Activated CD4-positive, alpha-beta memory T cell treated with anti-CD3 and anti-CD28 coated beads for 36 hours (primary cell): Measurements from ENCODE around the gene NRG3. TPM values are rescaled to one million over a fixed set of nuclear protein-coding genes. Genes with fewer than 3 reads are reported as not detected.

Experiments used
- CTCF ChIA-PET: fragments of 350-600 bp; sonication (Branson Sonifier 250); formaldehyde crosslinking; loops from one replicate; lab custom pipeline; 2021; ENCODE audit warnings: antibody characterized with exemption, inconsistent platforms; lab: Charles Lee
- POLR2A ChIA-PET: fragments of 350-600 bp; sonication (Branson Sonifier 250); formaldehyde crosslinking; loops from one replicate; lab custom pipeline; 2021; ENCODE audit warnings: antibody characterized with exemption; lab: Charles Lee
- DNase-seq: peaks from one replicate; pipeline ENCODE4 v3.0.0-alpha.2; 2020
- H3K27ac Mint-ChIP-seq: one replicate; pipeline ENCODE4 v1.8.0; 2021; ENCODE audit warnings: mixed read lengths
- H3K27me3 Mint-ChIP-seq: one replicate; pipeline ENCODE4 v1.8.0; 2021; ENCODE audit warnings: mixed read lengths
- H3K36me3 Mint-ChIP-seq: one replicate; pipeline ENCODE4 v1.8.0; 2021; ENCODE audit warnings: mixed read lengths
- H3K4me1 Mint-ChIP-seq: one replicate; pipeline ENCODE4 v1.8.0; 2021; ENCODE audit warnings: low read depth, mixed read lengths
- H3K4me3 Mint-ChIP-seq: one replicate; pipeline ENCODE4 v1.8.0; 2021; ENCODE audit warnings: mild to moderate bottlenecking, mixed read lengths
- H3K9me3 Mint-ChIP-seq: one replicate; pipeline ENCODE4 v1.8.0; 2021; ENCODE audit warnings: mixed read lengths
- intact Hi-C: fragments of 100-400 bp; cut with micrococcal nuclease; formaldehyde crosslinking; loops from one replicate; pipeline ENCODE4 v1.15.1; 2023
- total RNA-seq, 2 experiments: library from RNA; stranded (reverse); gene quantifications; one replicate each; pipeline ENCODE4 v1.2.3, GENCODE V29; 2021

NRG3 gene
- total RNA-seq, 2 experiments from 2014 or later, result not detected

- DNase-seq, result no peak
- H3K4me1 Mint-ChIP-seq, result no peaks in the 10 kb centered on the region
- POLR2A ChIA-PET, result no interaction called here
- H3K36me3 Mint-ChIP-seq, result no peaks in the 10 kb centered on the region
- H3K4me3 Mint-ChIP-seq, result no peak overlapping the region
- no peak overlapping the region for H3K27ac Mint-ChIP-seq
- peaks cover 11% of the 10 kb centered on the region for H3K9me3 Mint-ChIP-seq
- intact Hi-C loops, result no loop called here
- CTCF ChIA-PET, result no interaction called here
- H3K27me3 Mint-ChIP-seq, result no peaks in the 10 kb centered on the region
Measured at GRCh38 chr10:82918022-82918421, 1043.0 kb downstream of the NRG3 start.

GRCh38 chr10:82922046-82922445 lies 1047.1 kb downstream of the NRG3 start:
- DNase-seq, result no peak
- H3K9me3 Mint-ChIP-seq, result peaks cover 11% of the 10 kb centered on the region
- H3K27me3 Mint-ChIP-seq, result no peaks in the 10 kb centered on the region
- no peaks in the 10 kb centered on the region for H3K4me1 Mint-ChIP-seq
- CTCF ChIA-PET, result no interaction called here
- no peak overlapping the region for H3K27ac Mint-ChIP-seq
- H3K4me3 Mint-ChIP-seq, result no peak overlapping the region
- H3K36me3 Mint-ChIP-seq, result no peaks in the 10 kb centered on the region
- POLR2A ChIA-PET, result no interaction called here
- intact Hi-C loops, result no loop called here

- POLR2A ChIA-PET, result no interaction called here
- H3K4me3 Mint-ChIP-seq, result no peak overlapping the region
- H3K4me1 Mint-ChIP-seq, result no peaks in the 10 kb centered on the region
- peaks cover 11% of the 10 kb centered on the region for H3K9me3 Mint-ChIP-seq
- DNase-seq, result no peak
- intact Hi-C loops, result no loop called here
- CTCF ChIA-PET, result no interaction called here
- no peaks in the 10 kb centered on the region for H3K36me3 Mint-ChIP-seq
- H3K27me3 Mint-ChIP-seq, result no peaks in the 10 kb centered on the region
- H3K27ac Mint-ChIP-seq, result no peak overlapping the region
Measured at GRCh38 chr10:82922755-82923154, 1047.8 kb downstream of the NRG3 start.

GRCh38 chr10:82924711-82925110 lies 1049.7 kb downstream of the NRG3 start:
- ChIA-PET CTCF (no interaction called here), POLR2A (no interaction called here)
- Mint-ChIP-seq H3K27ac (no peak overlapping the region), H3K36me3 (no peaks in the 10 kb centered on the region), H3K4me3 (no peak overlapping the region), H3K9me3 (peaks cover 13% of the 10 kb centered on the region), H3K4me1 (no peaks in the 10 kb centered on the region), H3K27me3 (no peaks in the 10 kb centered on the region)
- intact Hi-C loops, result no loop called here
- no peak for DNase-seq

- CTCF ChIA-PET, result no interaction called here
- POLR2A ChIA-PET, result no interaction called here
- H3K27ac Mint-ChIP-seq, result no peak overlapping the region
- no peaks in the 10 kb centered on the region for H3K36me3 Mint-ChIP-seq
- H3K27me3 Mint-ChIP-seq, result no peaks in the 10 kb centered on the region
- H3K4me3 Mint-ChIP-seq, result no peak overlapping the region
- intact Hi-C loops, result no loop called here
- no peaks in the 10 kb centered on the region for H3K4me1 Mint-ChIP-seq
- DNase-seq, result no peak
- peaks cover 9% of the 10 kb centered on the region for H3K9me3 Mint-ChIP-seq
Measured at GRCh38 chr10:82925547-82925946, 1050.6 kb downstream of the NRG3 start.

- intact Hi-C loops, result no loop called here
- H3K9me3 Mint-ChIP-seq, result peaks cover 2% of the 10 kb centered on the region
- no peak for DNase-seq
- ChIA-PET CTCF (no interaction called here), POLR2A (no interaction called here)
- no peaks in the 10 kb centered on the region for H3K4me1 Mint-ChIP-seq
- H3K36me3 Mint-ChIP-seq, result no peaks in the 10 kb centered on the region
- no peaks in the 10 kb centered on the region for H3K27me3 Mint-ChIP-seq
- no peak overlapping the region for H3K27ac Mint-ChIP-seq
- no peak overlapping the region for H3K4me3 Mint-ChIP-seq
Measured at GRCh38 chr10:82932451-82932850, 1057.5 kb downstream of the NRG3 start.

GRCh38 chr10:82934429-82934828 lies 1059.4 kb downstream of the NRG3 start:
- Mint-ChIP-seq H3K4me3 (no peak overlapping the region), H3K36me3 (no peaks in the 10 kb centered on the region), H3K4me1 (no peaks in the 10 kb centered on the region), H3K27me3 (no peaks in the 10 kb centered on the region), H3K9me3 (no peaks in the 10 kb centered on the region), H3K27ac (no peak overlapping the region)
- POLR2A ChIA-PET, result no interaction called here
- DNase-seq, result no peak
- CTCF ChIA-PET, result no interaction called here
- intact Hi-C loops, result no loop called here

GRCh38 chr10:82934947-82935346 lies 1060.0 kb downstream of the NRG3 start:
- Mint-ChIP-seq H3K27ac (no peak overlapping the region), H3K36me3 (no peaks in the 10 kb centered on the region), H3K4me3 (no peak overlapping the region), H3K9me3 (peaks cover 3% of the 10 kb centered on the region), H3K4me1 (no peaks in the 10 kb centered on the region), H3K27me3 (no peaks in the 10 kb centered on the region)
- ChIA-PET CTCF (no interaction called here), POLR2A (no interaction called here)
- intact Hi-C loops, result no loop called here
- no peak for DNase-seq

GRCh38 chr10:82938331-82938730 lies 1063.3 kb downstream of the NRG3 start:
- POLR2A ChIA-PET, result no interaction called here
- Mint-ChIP-seq H3K4me3 (no peak overlapping the region), H3K4me1 (no peaks in the 10 kb centered on the region), H3K27me3 (no peaks in the 10 kb centered on the region), H3K27ac (no peak overlapping the region), H3K36me3 (no peaks in the 10 kb centered on the region), H3K9me3 (peaks cover 3% of the 10 kb centered on the region)
- DNase-seq, result no peak
- CTCF ChIA-PET, result no interaction called here
- intact Hi-C loops, result no loop called here

- intact Hi-C loops, result no loop called here
- Mint-ChIP-seq H3K4me1 (no peaks in the 10 kb centered on the region), H3K36me3 (no peaks in the 10 kb centered on the region), H3K4me3 (no peak overlapping the region), H3K27me3 (no peaks in the 10 kb centered on the region), H3K9me3 (peaks cover 9% of the 10 kb centered on the region), H3K27ac (no peak overlapping the region)
- ChIA-PET CTCF (no interaction called here), POLR2A (no interaction called here)
- no peak for DNase-seq
Measured at GRCh38 chr10:82942286-82943099, 1067.5 kb downstream of the NRG3 start.

- POLR2A ChIA-PET, result no interaction called here
Measured at GRCh38 chr10:82943142-82943541, 1068.1 kb downstream of the NRG3 start.

GRCh38 chr10:82949816-82950575 lies 1075.0 kb downstream of the NRG3 start:
- H3K4me3 Mint-ChIP-seq, result no peak overlapping the region
- no peaks in the 10 kb centered on the region for H3K4me1 Mint-ChIP-seq
- ChIA-PET POLR2A (no interaction called here), CTCF (no interaction called here)
- no peaks in the 10 kb centered on the region for H3K27me3 Mint-ChIP-seq
- intact Hi-C loops, result no loop called here
- no peaks in the 10 kb centered on the region for H3K36me3 Mint-ChIP-seq
- DNase-seq, result no peak
- peaks cover 6% of the 10 kb centered on the region for H3K9me3 Mint-ChIP-seq
- no peak overlapping the region for H3K27ac Mint-ChIP-seq

More at GRCh38 chr10:82943142-82943541, 1068.1 kb downstream of the NRG3 start:
- no peaks in the 10 kb centered on the region for H3K27me3 Mint-ChIP-seq
- H3K9me3 Mint-ChIP-seq, result peaks cover 9% of the 10 kb centered on the region
- H3K4me1 Mint-ChIP-seq, result no peaks in the 10 kb centered on the region
- no peak overlapping the region for H3K4me3 Mint-ChIP-seq
- CTCF ChIA-PET, result no interaction called here
- no peaks in the 10 kb centered on the region for H3K36me3 Mint-ChIP-seq
- DNase-seq, result no peak
- intact Hi-C loops, result no loop called here
- no peak overlapping the region for H3K27ac Mint-ChIP-seq

GRCh38 chr10:82953331-82953730 lies 1078.3 kb downstream of the NRG3 start:
- no peaks in the 10 kb centered on the region for H3K4me1 Mint-ChIP-seq
- CTCF ChIA-PET, result no interaction called here
- H3K27me3 Mint-ChIP-seq, result no peaks in the 10 kb centered on the region
- no peak overlapping the region for H3K27ac Mint-ChIP-seq
- no peak overlapping the region for H3K4me3 Mint-ChIP-seq
- no peak for DNase-seq
- H3K9me3 Mint-ChIP-seq, result peaks cover 6% of the 10 kb centered on the region
- intact Hi-C loops, result no loop called here
- POLR2A ChIA-PET, result no interaction called here
- no peaks in the 10 kb centered on the region for H3K36me3 Mint-ChIP-seq
